OCI-LY7 (cell line): ENCODE data around the gene KIF26A. TPM values are rescaled to one million over a fixed set of nuclear protein-coding genes. Genes with fewer than 3 reads are reported as not detected.

Source experiments
- BruUV-seq: library from RNA; stranded (reverse); fragments of 400-500 nt; replicated peaks from 2 replicates; lab custom pipeline; 2021; lab: Mats Ljungman, UMichigan
- CTCF ChIA-PET: fragments of 300-600 bp; sonication (Branson Sonifier 250); formaldehyde crosslinking; loops from one replicate; lab custom pipeline; 2022; ENCODE audit warnings: antibody characterized with exemption; ENCODE audit not compliant: unreplicated experiment; lab: Charles Lee
- POLR2A ChIA-PET: fragments of 300-600 bp; sonication (Branson Sonifier 250); formaldehyde crosslinking; loops from one replicate; lab custom pipeline; 2022; ENCODE audit warnings: antibody characterized with exemption; lab: Charles Lee
- DNase-seq: peaks from one replicate; pipeline ENCODE4 v3.0.0-alpha.2; 2015; ENCODE audit warnings: low spot score
- H2AFZ ChIP-seq: fragments of 200-600 bp; sonication (generic), shearing (Covaris generic); 2 replicates; pipeline ENCODE4 v1.6.1; 2014; ENCODE audit warnings: mild to moderate bottlenecking, antibody characterized with exemption, low read length, moderate library complexity
- H3K27ac ChIP-seq: fragments of 200-600 bp; sonication (generic); 2 replicates; pipeline ENCODE4 v1.5.1; 2014; ENCODE audit warnings: mixed run types, low read depth, mild to moderate bottlenecking, moderate library complexity, low read length, inconsistent platforms; ENCODE audit not compliant: poor library complexity, severe bottlenecking
- H3K36me3 ChIP-seq: fragments of 200-600 bp; sonication (generic); 2 replicates; pipeline ENCODE4 v1.6.1; 2014; ENCODE audit warnings: mild to moderate bottlenecking, antibody characterized with exemption, low read length, moderate library complexity, mixed read lengths; ENCODE audit not compliant: insufficient read depth
- H3K4me1 ChIP-seq: fragments of 200-600 bp; sonication (generic); 2 replicates; pipeline ENCODE4 v1.5.1; 2014; ENCODE audit warnings: mild to moderate bottlenecking, low read length; ENCODE audit not compliant: insufficient read depth, poor library complexity, severe bottlenecking
- H3K4me2 ChIP-seq: fragments of 200-600 bp; sonication (generic); 2 replicates; pipeline ENCODE4 v1.6.1; 2014; ENCODE audit warnings: mild to moderate bottlenecking, low read length
- H3K4me3 ChIP-seq: fragments of 200-600 bp; sonication (generic); 2 replicates; pipeline ENCODE4 v1.5.1; 2014; ENCODE audit warnings: mild to moderate bottlenecking, low read depth, low read length; ENCODE audit not compliant: poor library complexity, severe bottlenecking
- H3K79me2 ChIP-seq: fragments of 200-600 bp; sonication (generic); 2 replicates; pipeline ENCODE4 v1.6.1; 2016; ENCODE audit warnings: low read depth, mild to moderate bottlenecking, low read length, moderate library complexity, mixed read lengths; ENCODE audit not compliant: insufficient read depth
- H3K9me2 ChIP-seq: fragments of 200-600 bp; sonication (generic); 2 replicates; pipeline ENCODE4 v1.6.1; 2016; ENCODE audit warnings: mild to moderate bottlenecking, low read length, mixed read lengths; ENCODE audit not compliant: insufficient read depth
- H3K9me3 ChIP-seq: fragments of 200-600 bp; sonication (generic); 2 replicates; pipeline ENCODE4 v1.6.1; 2014; ENCODE audit warnings: mild to moderate bottlenecking, mixed run types, low read length, mixed read lengths
- H4K20me1 ChIP-seq: fragments of 200-600 bp; sonication (generic); 2 replicates; pipeline ENCODE4 v1.6.1; 2014; ENCODE audit warnings: mild to moderate bottlenecking, antibody characterized with exemption, low read length, moderate library complexity, mixed read lengths; ENCODE audit not compliant: insufficient read depth
- CTCF ChIP-seq: fragments of 200-600 bp; sonication (generic); conservative IDR thresholded peaks from 2 replicates; pipeline ENCODE4 v1.5.1; 2014; ENCODE audit warnings: mild to moderate bottlenecking, antibody characterized with exemption, low read length, moderate library complexity, mixed read lengths
- EZH2phosphoT487 ChIP-seq: fragments of 200-600 bp; sonication (generic); IDR thresholded peaks from 2 replicates; pipeline ENCODE4 v1.6.1; 2018; ENCODE audit warnings: low read depth, borderline replicate concordance, mild to moderate bottlenecking, mixed run types, antibody characterized with exemption, low read length, moderate library complexity, mixed read lengths
- intact Hi-C: fragments of 100-400 bp; cut with micrococcal nuclease; formaldehyde crosslinking; loops from one replicate; pipeline ENCODE4 v1.10.0; 2022; ENCODE audit not compliant: unreplicated experiment
- total RNA-seq, 2 experiments: library from RNA; depleted of rRNA in 1 of 2; stranded (reverse); fragments of >200 nt in 1 of 2; shearing (Covaris generic) in 1 of 2; gene quantifications; 2 replicates each; pipeline ENCODE4 v1.2.3, GENCODE V29; 2014 to 2022

KIF26A gene
- total RNA-seq, 2 experiments from 2014 or later = not detected

- no peak for DNase-seq
- TF ChIP-seq EZH2phosphoT487 (no peak), CTCF (no peak)
- H3K4me3 ChIP-seq = no peak overlapping the region
- CTCF ChIA-PET = no interaction called here
- no peak overlapping the region for H2AFZ ChIP-seq
- no TSS peak for BruUV-seq
- POLR2A ChIA-PET = no interaction called here
- H4K20me1 ChIP-seq = no peaks in the 10 kb centered on the region
- H3K79me2 ChIP-seq = no peaks in the 10 kb centered on the region
- intact Hi-C loops = no loop called here
- H3K4me2 ChIP-seq = no peak overlapping the region
- H3K4me1 ChIP-seq = peaks cover 14% of the 10 kb centered on the region
- H3K36me3 ChIP-seq = no peaks in the 10 kb centered on the region
- H3K9me3 ChIP-seq = no peaks in the 10 kb centered on the region
- no peaks in the 10 kb centered on the region for H3K9me2 ChIP-seq
- no peak overlapping the region for H3K27ac ChIP-seq
These were observed 84.1 kb downstream of the KIF26A start for GRCh38 chr14:104222396-104223036.

GRCh38 chr14:104223101-104224041 is 85.0 kb downstream of the KIF26A start:
- Histone ChIP-seq H3K36me3 (no peaks in the 10 kb centered on the region), H4K20me1 (no peaks in the 10 kb centered on the region), H3K79me2 (no peaks in the 10 kb centered on the region), H3K9me2 (no peaks in the 10 kb centered on the region), H3K4me1 (peaks cover 8% of the 10 kb centered on the region), H3K4me3 (no peak overlapping the region), H3K27ac (no peak overlapping the region), H2AFZ (no peak overlapping the region), H3K4me2 (no peak overlapping the region), H3K9me3 (no peaks in the 10 kb centered on the region)
- BruUV-seq = no TSS peak
- ChIA-PET POLR2A (no interaction called here), CTCF (interaction anchor here (0.5 kb wide), 1 partner anchor 51 kb away, joined by 3 read pairs; no protein-coding TSS in a partner anchor)
- intact Hi-C loops = no loop called here
- TF ChIP-seq EZH2phosphoT487 (no peak), CTCF (no peak)
- no peak for DNase-seq
